PC-3 (cell line): ENCODE measurements around the gene MVB12B.

Experiments used
- EZH2 ChIP-seq: fragments of 300-600 bp; sonication (generic); IDR thresholded peaks from one replicate; pipeline ENCODE4 v1.6.1; 2017; ENCODE audit warnings: antibody characterized with exemption, mild to moderate bottlenecking, low read length; ENCODE audit not compliant: unreplicated experiment
- TF ChIP-seq, protein P1 (sequence below): fragments of 300-600 bp; sonication (generic); conservative IDR thresholded peaks from 2 replicates; pipeline ENCODE4 v1.5.1; 2017; ENCODE audit warnings: antibody characterized with exemption, low read depth, mild to moderate bottlenecking, low read length

DNA sequence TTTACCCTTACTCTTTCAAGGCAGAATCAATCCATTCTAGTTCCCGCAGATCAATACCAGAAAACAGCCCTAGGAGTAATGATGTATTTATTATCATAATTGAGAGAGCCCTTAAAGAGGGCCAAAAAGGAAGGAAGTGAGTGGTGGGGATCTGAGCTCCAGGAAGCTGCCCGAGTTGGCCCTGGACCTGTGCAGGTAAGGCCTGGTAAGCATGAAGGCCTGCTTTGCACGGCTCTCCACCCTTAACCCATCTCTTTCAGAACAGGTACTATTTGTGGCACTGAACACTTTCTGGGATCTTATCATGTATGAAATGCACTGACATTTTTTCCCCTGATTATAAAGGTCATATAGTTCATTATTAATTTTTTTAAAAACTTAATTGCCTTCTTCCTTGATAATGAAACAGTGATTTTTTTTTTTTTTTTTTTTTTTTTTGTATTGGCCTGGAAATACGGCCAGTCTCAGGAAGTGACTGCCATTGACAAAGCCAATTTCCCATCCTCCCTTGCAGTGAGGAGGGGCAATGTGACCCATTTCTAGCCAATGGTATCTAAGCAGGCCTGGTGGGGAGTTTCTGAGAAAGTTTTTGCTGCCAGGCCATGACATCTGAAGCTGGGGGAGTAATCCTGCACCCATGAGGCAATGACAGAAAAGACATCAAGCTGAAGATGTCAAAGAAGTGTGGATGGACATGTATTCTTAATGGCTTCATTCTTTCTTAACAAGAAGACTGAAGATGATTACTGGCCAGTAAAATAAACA, 6.3 kb upstream of the MVB12B start:
- TF ChIP-seq, protein P1, sequence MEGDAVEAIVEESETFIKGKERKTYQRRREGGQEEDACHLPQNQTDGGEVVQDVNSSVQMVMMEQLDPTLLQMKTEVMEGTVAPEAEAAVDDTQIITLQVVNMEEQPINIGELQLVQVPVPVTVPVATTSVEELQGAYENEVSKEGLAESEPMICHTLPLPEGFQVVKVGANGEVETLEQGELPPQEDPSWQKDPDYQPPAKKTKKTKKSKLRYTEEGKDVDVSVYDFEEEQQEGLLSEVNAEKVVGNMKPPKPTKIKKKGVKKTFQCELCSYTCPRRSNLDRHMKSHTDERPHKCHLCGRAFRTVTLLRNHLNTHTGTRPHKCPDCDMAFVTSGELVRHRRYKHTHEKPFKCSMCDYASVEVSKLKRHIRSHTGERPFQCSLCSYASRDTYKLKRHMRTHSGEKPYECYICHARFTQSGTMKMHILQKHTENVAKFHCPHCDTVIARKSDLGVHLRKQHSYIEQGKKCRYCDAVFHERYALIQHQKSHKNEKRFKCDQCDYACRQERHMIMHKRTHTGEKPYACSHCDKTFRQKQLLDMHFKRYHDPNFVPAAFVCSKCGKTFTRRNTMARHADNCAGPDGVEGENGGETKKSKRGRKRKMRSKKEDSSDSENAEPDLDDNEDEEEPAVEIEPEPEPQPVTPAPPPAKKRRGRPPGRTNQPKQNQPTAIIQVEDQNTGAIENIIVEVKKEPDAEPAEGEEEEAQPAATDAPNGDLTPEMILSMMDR: no peak
- no peak for TF ChIP-seq EZH2
